ENCODE data around the gene PACSIN2.

PACSIN2 gene

GRCh38 chr22:43011079-43011478, 3.9 kb downstream of the PACSIN2 start:
- no peak overlapping the region for H3K4me3 ChIP-seq (replicated peaks; ENCODE audit: low read depth, low read length)
- no peak for DNase-seq (ENCODE audit: low read depth)
- TF ChIP-seq CTCF (IDR thresholded peaks at IDR 0.05; ENCODE audit: low read length, missing control alignments), result no peak

- no peak for TF ChIP-seq CTCF (IDR thresholded peaks at IDR 0.05; ENCODE audit: low read length, missing control alignments)
- no peak for DNase-seq (ENCODE audit: low read depth)
- no peak overlapping the region for H3K4me3 ChIP-seq (replicated peaks; ENCODE audit: low read depth, low read length)
These were observed 5.5 kb downstream of the PACSIN2 start for GRCh38 chr22:43009444-43009843.

- no peak for TF ChIP-seq CTCF (IDR thresholded peaks at IDR 0.05; ENCODE audit: low read length, missing control alignments)
- H3K4me3 ChIP-seq (replicated peaks; ENCODE audit: low read depth, low read length), result no peak overlapping the region
- no peak for DNase-seq (ENCODE audit: low read depth)
These were observed 6.0 kb downstream of the PACSIN2 start for GRCh38 chr22:43008921-43009320.

- no peak for TF ChIP-seq CTCF (IDR thresholded peaks at IDR 0.05; ENCODE audit: low read length, missing control alignments)
- no peak overlapping the region for H3K4me3 ChIP-seq (replicated peaks; ENCODE audit: low read depth, low read length)
- DNase-seq (ENCODE audit: low read depth), result no peak
These were observed 6.4 kb downstream of the PACSIN2 start for GRCh38 chr22:43008509-43008908.

GRCh38 chr22:43007519-43008102, 7.3 kb downstream of the PACSIN2 start:
- peak; percentile 56 for DNase-seq (ENCODE audit: low read depth)
- no peak overlapping the region for H3K4me3 ChIP-seq (replicated peaks; ENCODE audit: low read depth, low read length)
- TF ChIP-seq CTCF (IDR thresholded peaks at IDR 0.05; ENCODE audit: low read length, missing control alignments), result no peak

GRCh38 chr22:43006753-43007152, 8.2 kb downstream of the PACSIN2 start:
- H3K4me3 ChIP-seq (replicated peaks; ENCODE audit: low read depth, low read length), result no peak overlapping the region
- no peak for DNase-seq (ENCODE audit: low read depth)
- no peak for TF ChIP-seq CTCF (IDR thresholded peaks at IDR 0.05; ENCODE audit: low read length, missing control alignments)

GRCh38 chr22:43006016-43006505, 8.9 kb downstream of the PACSIN2 start:
- TF ChIP-seq CTCF (IDR thresholded peaks at IDR 0.05; ENCODE audit: low read length, missing control alignments), result no peak

More at GRCh38 chr22:43006016-43006505, 8.9 kb downstream of the PACSIN2 start:
- DNase-seq (ENCODE audit: low read depth), result no peak
- H3K4me3 ChIP-seq (replicated peaks; ENCODE audit: low read depth, low read length), result no peak overlapping the region

Data from fibroblast of pulmonary artery (primary cell).